H1 (cell line): Measurements from ENCODE around the gene TCN2. TPM values are rescaled to one million over a fixed set of nuclear protein-coding genes. Genes with fewer than 3 reads are reported as not detected.

Experiments used
- CTCF ChIA-PET: fragments of 300-600 bp; sonication (Branson Sonifier 250); formaldehyde crosslinking; loops from one replicate; lab custom pipeline; 2021; ENCODE audit not compliant: partially characterized antibody; lab: Charles Lee
- POLR2A ChIA-PET: fragments of 300-600 bp; sonication (Branson Sonifier 250); formaldehyde crosslinking; loops from one replicate; lab custom pipeline; 2021; ENCODE audit warnings: inconsistent platforms; ENCODE audit not compliant: partially characterized antibody; lab: Charles Lee
- DNase-seq, 2 experiments: peaks; one replicate each; pipeline versions ENCODE4 v3.0.0 to v3.0.0-alpha.2; 2010 to 2022; ENCODE audit warnings: low spot score in 2 of 2, low read depth in 1 of 2, mixed read lengths in 1 of 2
- FAIRE-seq: peaks from 2 replicates; lab custom pipeline; 2011; peaks lifted over from hg19 to GRCh38; lab: Jason Lieb, UNC
- H2AFZ ChIP-seq: 2 replicates; pipeline ENCODE4 v1.8.1; 2012; ENCODE audit warnings: low read length, inconsistent platforms
- H2AK5ac ChIP-seq: 2 replicates; pipeline ENCODE4 v1.6.1; 2013; ENCODE audit warnings: low read depth, low read length
- H2BK120ac ChIP-seq: replicated peaks from 2 replicates; pipeline ENCODE3; 2013; ENCODE audit warnings: low read depth, low read length, inconsistent platforms
- H2BK12ac ChIP-seq: 2 replicates; pipeline ENCODE4 v1.6.1; 2013; ENCODE audit warnings: low read depth, low read length
- H2BK15ac ChIP-seq: 2 replicates; pipeline ENCODE4 v1.6.1; 2013; ENCODE audit warnings: low read length
- H2BK20ac ChIP-seq: 2 replicates; pipeline ENCODE4 v1.6.1; 2013; ENCODE audit warnings: low read length
- H2BK5ac ChIP-seq: 2 replicates; pipeline ENCODE4 v1.6.1; 2013; ENCODE audit warnings: low read depth, low read length
- H3K14ac ChIP-seq: 2 replicates; pipeline ENCODE4 v1.6.1; 2013; ENCODE audit warnings: inconsistent platforms; ENCODE audit not compliant: insufficient read length
- H3K18ac ChIP-seq: 2 replicates; pipeline ENCODE4 v1.6.1; 2013; ENCODE audit warnings: low read length; ENCODE audit errors: extremely low read depth
- H3K23ac ChIP-seq: 2 replicates; pipeline ENCODE4 v1.6.1; 2013; ENCODE audit warnings: inconsistent platforms; ENCODE audit not compliant: insufficient read length
- H3K23me2 ChIP-seq: 2 replicates; pipeline ENCODE4 v1.6.1; 2013; ENCODE audit warnings: low read depth, low read length
- H3K27ac ChIP-seq: 2 replicates; pipeline ENCODE4 v1.6.1; 2011; ENCODE audit warnings: low read depth, low read length, inconsistent platforms
- H3K27me3 ChIP-seq, 4 experiments: replicated peaks in 1 of 4; 1 replicate in 1 of 4; 2 replicates in 3 of 4; pipeline versions ENCODE4 v1.6.1 to v1.8.1; 2011 to 2013; ENCODE audit warnings: low read length in 3 of 4, mild to moderate bottlenecking in 3 of 4, inconsistent platforms in 2 of 4, mixed read lengths in 2 of 4, moderate library complexity in 1 of 4; ENCODE audit not compliant: control insufficient read depth in 3 of 4, insufficient read depth in 3 of 4; ENCODE audit errors: extremely low read depth in 1 of 4
- H3K36me3 ChIP-seq, 4 experiments: 2 replicates each; pipeline versions ENCODE4 v1.6.1 to v1.8.1; 2011 to 2013; ENCODE audit warnings: mild to moderate bottlenecking in 4 of 4, low read length in 3 of 4, moderate library complexity in 2 of 4, control low read depth in 1 of 4, inconsistent platforms in 1 of 4; ENCODE audit not compliant: insufficient read depth in 4 of 4, control insufficient read depth in 2 of 4
- H3K4ac ChIP-seq: replicated peaks from 2 replicates; pipeline ENCODE3; 2013; ENCODE audit warnings: low read length, low read depth, mixed read lengths, inconsistent platforms; ENCODE audit not compliant: insufficient read length
- H3K4me1 ChIP-seq, 4 experiments: replicated peaks in 1 of 4; 1 replicate in 1 of 4; 2 replicates in 3 of 4; pipeline versions ENCODE4 v1.6.1 to v1.8.1; 2011 to 2013; ENCODE audit warnings: low read length in 3 of 4, inconsistent platforms in 2 of 4, mixed read lengths in 1 of 4; ENCODE audit not compliant: insufficient read depth in 4 of 4, control insufficient read depth in 3 of 4
- H3K4me2 ChIP-seq, 2 experiments: 2 replicates each; pipeline versions ENCODE4 v1.6.1 to v1.8.1; 2011 to 2013; ENCODE audit warnings: low read depth in 2 of 2, low read length in 2 of 2, control low read depth in 1 of 2, inconsistent platforms in 1 of 2, mild to moderate bottlenecking in 1 of 2; ENCODE audit not compliant: insufficient read depth in 1 of 2
- H3K4me3 ChIP-seq, 4 experiments: fragments of 200-600, 300-600 bp in 1 of 4; sonication (generic), shearing (Covaris generic), sonication (Bioruptor Twin) in 1 of 4; 2 replicates each; pipeline versions ENCODE4 v1.5.1 to v1.8.1; 2011 to 2016; ENCODE audit warnings: low read length in 4 of 4, low read depth in 3 of 4, control low read depth in 2 of 4, inconsistent platforms in 2 of 4, mild to moderate bottlenecking in 2 of 4, mixed read lengths in 1 of 4, moderate library complexity in 1 of 4; ENCODE audit not compliant: insufficient read depth in 2 of 4; ENCODE audit errors: extremely low read depth in 1 of 4
- H3K56ac ChIP-seq: replicated peaks from 2 replicates; pipeline ENCODE3; 2013; ENCODE audit warnings: low read depth, mild to moderate bottlenecking, mixed read lengths, low read length, inconsistent platforms; ENCODE audit not compliant: insufficient read length
- H3K79me1 ChIP-seq: 2 replicates; pipeline ENCODE4 v1.6.1; 2013; ENCODE audit warnings: low read depth, low read length, control low read depth
- H3K79me2 ChIP-seq, 2 experiments: 2 replicates each; pipeline versions ENCODE4 v1.6.1 to v1.8.1; 2012 to 2013; ENCODE audit warnings: low read length in 2 of 2, mild to moderate bottlenecking in 2 of 2, inconsistent platforms in 1 of 2; ENCODE audit not compliant: insufficient read depth in 2 of 2, control insufficient read depth in 1 of 2
- H3K9ac ChIP-seq, 4 experiments: replicated peaks in 1 of 4; 1 replicate in 1 of 4; 2 replicates in 3 of 4; pipeline versions ENCODE4 v1.6.1 to v1.8.1; 2011 to 2013; ENCODE audit warnings: low read depth in 3 of 4, low read length in 3 of 4, control low read depth in 2 of 4, mild to moderate bottlenecking in 2 of 4, moderate library complexity in 2 of 4, inconsistent platforms in 1 of 4; ENCODE audit errors: extremely low read depth in 1 of 4
- H3K9me3 ChIP-seq, 2 experiments: 2 replicates each; pipeline versions ENCODE4 v1.6.1 to v1.8.1; 2012 to 2013; ENCODE audit warnings: mild to moderate bottlenecking in 2 of 2, moderate library complexity in 2 of 2, control low read depth in 1 of 2, inconsistent platforms in 1 of 2, low read depth in 1 of 2, low read length in 1 of 2, mixed read lengths in 1 of 2; ENCODE audit not compliant: insufficient read depth in 2 of 2
- H4K20me1 ChIP-seq, 2 experiments: replicated peaks in 1 of 2; 2 replicates each; pipeline versions ENCODE3 to v1.8.1; 2011 to 2013; ENCODE audit warnings: inconsistent platforms in 2 of 2, low read length in 2 of 2, mild to moderate bottlenecking in 1 of 2; ENCODE audit not compliant: insufficient read depth in 2 of 2, control insufficient read depth in 1 of 2
- H4K5ac ChIP-seq: 2 replicates; pipeline ENCODE4 v1.6.1; 2013; ENCODE audit warnings: low read length, low read depth, mixed read lengths, inconsistent platforms; ENCODE audit not compliant: insufficient read length
- H4K8ac ChIP-seq: 2 replicates; pipeline ENCODE4 v1.8.0; 2013; ENCODE audit warnings: mild to moderate bottlenecking, moderate library complexity, low read length, inconsistent platforms; ENCODE audit not compliant: insufficient read depth; ENCODE audit errors: extremely low read depth
- H4K91ac ChIP-seq: replicated peaks from 2 replicates; pipeline ENCODE3; 2013; ENCODE audit warnings: low read length, mixed read lengths, inconsistent platforms; ENCODE audit not compliant: insufficient read length
- ATF2 ChIP-seq: IDR thresholded peaks from 2 replicates; pipeline ENCODE4 v1.6.1; 2012; ENCODE audit warnings: low read length, inconsistent platforms
- CBX5 ChIP-seq: fragments of 300-800, 300-1000 bp; sonication (generic); IDR thresholded peaks from 2 replicates; pipeline ENCODE4 v1.7.1; 2016; ENCODE audit warnings: antibody characterized with exemption, low read length, low read depth
- CHD1 ChIP-seq: IDR thresholded peaks from 2 replicates; pipeline ENCODE4 v1.6.1; 2012; ENCODE audit warnings: low read depth, low read length, improper control_type of control experiment
- E2F6 ChIP-seq: IDR thresholded peaks from 2 replicates; pipeline ENCODE4 v1.6.1; 2012; ENCODE audit warnings: inconsistent platforms
- NRF1 ChIP-seq: IDR thresholded peaks from 2 replicates; pipeline ENCODE4 v1.6.1; 2011; ENCODE audit warnings: mild to moderate bottlenecking, low read depth, low read length, improper control_type of control experiment
- RXRA ChIP-seq: IDR thresholded peaks from 2 replicates; pipeline ENCODE4 v1.6.1; 2011; ENCODE audit warnings: low read depth, mild to moderate bottlenecking, low read length, moderate library complexity; ENCODE audit not compliant: insufficient read depth
- SIN3A ChIP-seq, 2 experiments: IDR thresholded peaks in 1 of 2; conservative IDR thresholded peaks in 1 of 2; 2 replicates each; pipeline ENCODE4 v1.6.1; 2011 to 2012; ENCODE audit warnings: low read length in 2 of 2, improper control_type of control experiment in 1 of 2, low read depth in 1 of 2, mild to moderate bottlenecking in 1 of 2
- SIRT6 ChIP-seq: IDR thresholded peaks from one replicate; pipeline ENCODE4 v1.7.1; 2012; ENCODE audit warnings: low read length, inconsistent platforms
- SP1 ChIP-seq: IDR thresholded peaks from 2 replicates; pipeline ENCODE4 v1.6.1; 2011; ENCODE audit warnings: low read depth, low read length
- TCF12 ChIP-seq: IDR thresholded peaks from 2 replicates; pipeline ENCODE4 v1.6.1; 2011; ENCODE audit warnings: low read depth, mild to moderate bottlenecking, low read length
- YY1 ChIP-seq: IDR thresholded peaks from 2 replicates; pipeline ENCODE4 v1.6.1; 2011; ENCODE audit warnings: low read depth, mild to moderate bottlenecking, low read length
- ZNF274 ChIP-seq: IDR thresholded peaks from 2 replicates; pipeline ENCODE4 v1.7.0; 2012; ENCODE audit warnings: low read length, borderline replicate concordance; ENCODE audit errors: extremely low read depth
- WGBS, 2 experiments: shearing (Covaris generic) in 1 of 2; methylation state at CpG; one replicate each; pipeline versions ENCODE4 v1.1.6 to v1.1.7; 2013 to 2015; ENCODE audit warnings: low lambda C conversion rate in 2 of 2, mixed read lengths in 2 of 2, inconsistent platforms in 1 of 2, low coverage in 1 of 2, missing lambda C conversion rate in 1 of 2; ENCODE audit not compliant: insufficient replicate concordance in 2 of 2, insufficient coverage in 1 of 2, insufficient read length in 1 of 2; ENCODE audit errors: extremely low coverage in 1 of 2, missing lambda C conversion rate in 1 of 2; 5-methylcytosine and 5-hydroxymethylcytosine counted together
- polyA plus RNA-seq, 7 experiments: library from polyadenylated mRNA; depleted of rRNA in 3 of 7; stranded (reverse) in 5 of 7; unstranded in 2 of 7; fragments of >200 nt in 5 of 7; fragments of 200-250 nt in 2 of 7; gene quantifications; 1 replicate in 5 of 7; 2 replicates in 1 of 7; 4 replicates in 1 of 7; pipeline versions ENCODE4 v1.2.1 to v1.2.3, GENCODE V29; 2011 to 2013; ENCODE audit warnings: missing spikeins in 2 of 7, mixed read lengths in 2 of 7
- total RNA-seq: library from RNA; stranded (reverse); fragmentation: NEBNext Ultra II Directional; extraction: Animal tissue kit (Norgen Biotek cat#: 25700); gene quantifications from 2 replicates; pipeline ENCODE4 v1.2.1, GENCODE V29; 2021

Gene TCN2
- total and polyA plus RNA-seq, 2 of the 8 experiments (the other 6 are each of a cell fraction or from before 2014, with no cell fraction given): 30.0 to 87.8 TPM

DNA sequence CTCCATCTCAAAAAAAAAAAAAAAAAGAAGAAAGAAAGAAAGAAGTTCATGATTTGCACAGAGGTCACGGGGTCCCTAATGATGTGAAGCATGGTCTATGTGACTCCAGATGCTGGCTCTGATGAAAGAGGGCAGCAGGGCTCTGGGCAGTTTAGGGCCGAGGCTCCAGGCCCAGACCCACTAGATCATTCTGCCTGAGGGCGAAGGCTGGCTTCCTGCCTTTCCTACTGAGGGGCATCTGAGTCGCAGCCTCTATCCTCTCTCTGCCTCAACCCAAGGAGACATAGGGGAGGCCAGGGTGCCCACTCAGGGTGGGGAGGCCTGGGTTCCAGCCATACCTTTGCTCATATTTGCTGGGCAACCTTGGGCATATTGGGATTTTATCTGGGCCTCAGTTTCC lies 33.4 kb downstream of the TCN2 start:
- Histone ChIP-seq H2BK12ac (no peak overlapping the region), H2BK120ac (no peak overlapping the region), H3K4me2 (no peak overlapping the region), H3K23me2 (peaks cover 7% of the 10 kb centered on the region; the same call in 1 of the 2 replicates), H4K20me1 (peaks cover 0 to 2% of the 10 kb centered on the region in 2 experiments), H3K4ac (no peak overlapping the region), H3K36me3 (no peaks in the 10 kb centered on the region), H4K91ac (no peak overlapping the region), H3K79me1 (peaks cover 2% of the 10 kb centered on the region; the same call in 1 of the 2 replicates), H3K56ac (no peak overlapping the region), H4K5ac (no peak overlapping the region), H2BK5ac (no peak overlapping the region), H3K4me1 (peaks cover 0 to 14% (median 11%) of the 10 kb centered on the region in 4 experiments; a peak in 6 of 7 replicates), H3K9ac (no peak overlapping the region), H3K4me3 (no peak overlapping the region), H2AFZ (no peak overlapping the region), H3K79me2 (no peaks in the 10 kb centered on the region; a peak in 1 of 4 replicates), H4K8ac (no peak overlapping the region), H2AK5ac (no peak overlapping the region), H2BK20ac (no peak overlapping the region), H3K18ac (no peak overlapping the region), H3K14ac (no peak overlapping the region), H3K23ac (no peak overlapping the region), H3K27ac (no peak overlapping the region), H3K9me3 (no peaks in the 10 kb centered on the region), H3K27me3 (peaks cover 0 to 4% (median 0%) of the 10 kb centered on the region in 4 experiments; a peak in 2 of 7 replicates), H2BK15ac (no peak overlapping the region)
- FAIRE-seq (no peak), DNase-seq (no peak)
- CTCF ChIA-PET: interaction anchor here (1.1 to 3.6 kb wide), 2 partner anchors 27 to 115 kb away, joined by 4 to 10 read pairs; partner anchors contain the start of gene DUSP18
- WGBS, 2 experiments: 83% methylated on average over 2 of the region's 4 CpGs; no CpG with 5 or more reads in 1 of the 2 experiments
- POLR2A ChIA-PET: no interaction called here
- no peak for TF ChIP-seq CHD1
- no peak for TF ChIP-seq CBX5
- no peak for TF ChIP-seq SIRT6
- no peak for TF ChIP-seq ZNF274
- TF ChIP-seq E2F6: no peak
- TF ChIP-seq NRF1: no peak
- no peak for TF ChIP-seq SIN3A (conservative IDR thresholded peaks at IDR 0.05 in 1 of 2, IDR thresholded peaks at IDR 0.05 in 1 of 2; ENCODE audit: low read depth in 1 of 2, low read length in 2 of 2)
- no peak for TF ChIP-seq RXRA
- TF ChIP-seq TCF12: no peak
- no peak for TF ChIP-seq YY1
- no peak for TF ChIP-seq SP1
- no peak for TF ChIP-seq ATF2
